SK-N-SH (cell line): Measurements from ENCODE around the gene TMEM62. TPM values are rescaled to one million over a fixed set of nuclear protein-coding genes. Genes with fewer than 3 reads are reported as not detected.

Source experiments
- CTCF ChIA-PET: fragments of 300-600, 350-600 bp; formaldehyde crosslinking; extraction: SDS; loops from one replicate; lab custom pipeline; 2021; lab: Yijun Ruan, JAX
- POLR2A ChIA-PET: fragments of 350-600 bp; sonication (Branson Sonifier 250); formaldehyde crosslinking; extraction: SDS; loops from one replicate; lab custom pipeline; 2020; ENCODE audit warnings: antibody characterized with exemption, inconsistent platforms; lab: Yijun Ruan, JAX
- DNase-seq: peaks from one replicate; pipeline ENCODE4 v3.0.0; 2012
- H2AFZ ChIP-seq: fragments of 200-600 bp; sonication (generic); 2 replicates; pipeline ENCODE4 v1.8.1; 2016; ENCODE audit warnings: antibody characterized with exemption, mild to moderate bottlenecking, low read depth
- H3F3A ChIP-seq: fragments of 200-600 bp; sonication (generic); replicated peaks from 2 replicates; pipeline ENCODE3; 2016; ENCODE audit warnings: antibody characterized with exemption, mild to moderate bottlenecking; ENCODE audit not compliant: insufficient read depth
- H3K27ac ChIP-seq, 2 experiments: fragments of 200-500 bp in 1 of 2; fragments of 200-600 bp in 1 of 2; sonication (Bioruptor generic) in 1 of 2; sonication (generic), shearing (Covaris generic) in 1 of 2; 2 replicates each; pipeline versions ENCODE4 v1.5.1 to v1.6.1; 2014 to 2016; ENCODE audit warnings: low read depth in 2 of 2, inconsistent platforms in 1 of 2, low read length in 1 of 2, mild to moderate bottlenecking in 1 of 2, mixed read lengths in 1 of 2
- H3K27me3 ChIP-seq: fragments of 200-600 bp; sonication (generic), shearing (Covaris generic); 2 replicates; pipeline ENCODE4 v1.6.1; 2016; ENCODE audit warnings: mixed run types; ENCODE audit not compliant: insufficient read depth
- H3K36me3 ChIP-seq, 2 experiments: fragments of 200-500 bp in 1 of 2; fragments of 200-600 bp in 1 of 2; sonication (Bioruptor generic) in 1 of 2; sonication (generic) in 1 of 2; replicated peaks in 1 of 2; 2 replicates each; pipeline versions ENCODE3 to v1.5.1; 2014 to 2016; ENCODE audit warnings: low read length in 1 of 2, mild to moderate bottlenecking in 1 of 2; ENCODE audit not compliant: insufficient read depth in 2 of 2, control insufficient read depth in 1 of 2
- H3K4me1 ChIP-seq, 2 experiments: fragments of 200-500 bp in 1 of 2; fragments of 200-600 bp in 1 of 2; sonication (Bioruptor generic) in 1 of 2; sonication (generic), shearing (Covaris generic) in 1 of 2; 2 replicates each; pipeline versions ENCODE4 v1.5.1 to v1.6.1; 2014 to 2016; ENCODE audit warnings: low read depth in 1 of 2, low read length in 1 of 2, mixed run types in 1 of 2; ENCODE audit not compliant: insufficient read depth in 2 of 2, control insufficient read depth in 1 of 2
- H3K4me2 ChIP-seq: fragments of 200-600 bp; sonication (generic), shearing (Covaris generic); 2 replicates; pipeline ENCODE4 v1.6.1; 2017; ENCODE audit warnings: mixed run types
- H3K4me3 ChIP-seq, 2 experiments: fragments of 200-500 bp in 1 of 2; fragments of 200-600 bp in 1 of 2; sonication (Bioruptor generic) in 1 of 2; sonication (generic), shearing (Covaris generic) in 1 of 2; 2 replicates each; pipeline versions ENCODE4 v1.5.1 to v1.8.1; 2014 to 2016; ENCODE audit warnings: low read depth in 2 of 2, inconsistent platforms in 1 of 2, low read length in 1 of 2, mild to moderate bottlenecking in 1 of 2, mixed read lengths in 1 of 2, moderate library complexity in 1 of 2
- H3K79me2 ChIP-seq: fragments of 200-600 bp; sonication (generic); 2 replicates; pipeline ENCODE4 v1.8.1; 2017; ENCODE audit warnings: mild to moderate bottlenecking; ENCODE audit not compliant: insufficient read depth
- H3K9ac ChIP-seq: fragments of 200-600 bp; sonication (generic); 2 replicates; pipeline ENCODE4 v1.6.1; 2017; ENCODE audit warnings: mixed run types
- H3K9me2 ChIP-seq: fragments of 200-600 bp; sonication (generic); 2 replicates; pipeline ENCODE4 v1.6.1; 2017; ENCODE audit warnings: mixed run types
- H3K9me3 ChIP-seq: fragments of 200-600 bp; sonication (generic); 2 replicates; pipeline ENCODE4 v1.6.1; 2017; ENCODE audit warnings: mixed run types, mild to moderate bottlenecking, moderate library complexity
- H4K20me1 ChIP-seq: fragments of 200-600 bp; sonication (generic); 2 replicates; pipeline ENCODE4 v1.6.1; 2017; ENCODE audit warnings: mild to moderate bottlenecking, mixed run types; ENCODE audit not compliant: insufficient read depth
- CTCF ChIP-seq: fragments of 200-600 bp; sonication (generic); IDR thresholded peaks from 2 replicates; pipeline ENCODE4 v1.6.1; 2017; ENCODE audit warnings: antibody characterized with exemption, mild to moderate bottlenecking, moderate library complexity
- ELF1 ChIP-seq: IDR thresholded peaks from 2 replicates; pipeline ENCODE4 v1.4.0; 2012
- EP300 ChIP-seq, 2 experiments: IDR thresholded peaks; 2 replicates each; pipeline versions ENCODE4 v1.4.0 to v1.6.1; 2012; ENCODE audit warnings: borderline replicate concordance in 1 of 2, low read depth in 1 of 2, low read length in 1 of 2
- EZH2phosphoT487 ChIP-seq: fragments of 200-600 bp; sonication (generic); IDR thresholded peaks from 2 replicates; pipeline ENCODE4 v1.6.1; 2017; ENCODE audit warnings: low read depth, mixed run types, mild to moderate bottlenecking, antibody characterized with exemption, moderate library complexity, borderline replicate concordance
- FOSL2 ChIP-seq: IDR thresholded peaks from 2 replicates; pipeline ENCODE4 v1.4.0; 2012; ENCODE audit warnings: low read depth, mild to moderate bottlenecking, moderate library complexity, borderline replicate concordance
- FOXJ3 ChIP-seq: sonication (generic); formaldehyde crosslinking; IDR thresholded peaks from 2 replicates; pipeline ENCODE4 v1.5.1; 2020; ENCODE audit warnings: mild to moderate bottlenecking, missing genetic modification reagents
- GATA2 ChIP-seq: sonication (generic); formaldehyde crosslinking; IDR thresholded peaks from 2 replicates; pipeline ENCODE4 v1.5.0; 2020; ENCODE audit warnings: mild to moderate bottlenecking, missing genetic modification reagents
- JUND ChIP-seq: IDR thresholded peaks from 2 replicates; pipeline ENCODE4 v1.4.0; 2012
- MAX ChIP-seq: IDR thresholded peaks from 2 replicates; pipeline ENCODE4 v1.4.0; 2012; ENCODE audit warnings: low read depth
- MXI1 ChIP-seq: IDR thresholded peaks from 2 replicates; pipeline ENCODE4 v1.6.1; 2012; ENCODE audit warnings: mild to moderate bottlenecking, low read depth, low read length, improper control_type of control experiment
- NFIC ChIP-seq: IDR thresholded peaks from 2 replicates; pipeline ENCODE4 v1.4.0; 2012; ENCODE audit warnings: borderline replicate concordance
- RAD21 ChIP-seq: IDR thresholded peaks from 2 replicates; pipeline ENCODE4 v1.6.1; 2012; ENCODE audit warnings: mild to moderate bottlenecking, low read length
- REST ChIP-seq: IDR thresholded peaks from 2 replicates; pipeline ENCODE4 v1.6.1; 2012; ENCODE audit warnings: mild to moderate bottlenecking, low read depth, low read length, moderate library complexity
- RXRA ChIP-seq: IDR thresholded peaks from 2 replicates; pipeline ENCODE4 v1.4.0; 2012; ENCODE audit warnings: low read depth, mild to moderate bottlenecking, borderline replicate concordance
- SMC3 ChIP-seq: IDR thresholded peaks from 2 replicates; pipeline ENCODE4 v1.6.1; 2012; ENCODE audit warnings: low read depth, low read length, improper control_type of control experiment
- TCF12 ChIP-seq: IDR thresholded peaks from 2 replicates; pipeline ENCODE4 v1.4.0; 2012
- USF1 ChIP-seq: IDR thresholded peaks from 2 replicates; pipeline ENCODE4 v1.4.0; 2012; ENCODE audit warnings: low read depth, borderline replicate concordance
- USF2 ChIP-seq: fragments of 150-350 bp; IDR thresholded peaks from 2 replicates; pipeline ENCODE4 v1.6.1; 2017; ENCODE audit warnings: antibody characterized with exemption, low read length, low read depth, borderline replicate concordance
- ZBTB33 ChIP-seq: IDR thresholded peaks from 2 replicates; pipeline ENCODE4 v1.4.0; 2012; ENCODE audit warnings: low read depth, borderline replicate concordance
- WGBS: methylation state at CpG from one replicate; pipeline ENCODE4 v1.1.6; 2017; ENCODE audit warnings: low lambda C conversion rate; 5-methylcytosine and 5-hydroxymethylcytosine counted together
- polyA plus RNA-seq, 3 experiments: library from polyadenylated mRNA; depleted of rRNA; stranded (reverse); fragments of >200 nt; gene quantifications; 2 replicates each; pipeline ENCODE4 v1.2.3, GENCODE V29; 2012

Gene TMEM62
- polyA plus RNA-seq, 1 of the 3 experiments (the other 2 are of a cell fraction), result 3.3 TPM

GRCh38 chr15:43210807-43211206, 77.4 kb downstream of the TMEM62 start (continued):
- TF ChIP-seq REST (no peak), FOSL2 (no peak), SMC3 (no peak), GATA2 (CRISPR knock-in tag) (no peak), RAD21 (no peak), EP300 (IDR thresholded peaks at IDR 0.05; ENCODE audit: borderline replicate concordance in 1 of 2, low read depth in 1 of 2, low read length in 1 of 2) (no peak), CTCF (no peak), RXRA (no peak), TCF12 (no peak)

- no peaks in the 10 kb centered on the region for H4K20me1 ChIP-seq
- no peaks in the 10 kb centered on the region for H3K9me3 ChIP-seq
- no peak overlapping the region for H3K9ac ChIP-seq
- H3K4me3 ChIP-seq, result no peak overlapping the region
- H2AFZ ChIP-seq, result no peak overlapping the region
- no peak for DNase-seq
- peaks cover 0 to 12% of the 10 kb centered on the region in 2 experiments; a peak in 1 of 4 replicates for H3K4me1 ChIP-seq
- 75% methylated on average over 2 of the region's 4 CpGs for WGBS
- H3K27me3 ChIP-seq, result peaks cover 5% of the 10 kb centered on the region; the same call in 1 of the 2 replicates
- H3K36me3 ChIP-seq, result no peaks in the 10 kb centered on the region
- ChIA-PET CTCF (interaction anchor here (0.6 to 11.9 kb wide), 6 partner anchors 14 to 131 kb away, joined by 3 to 70 read pairs (median 5); no protein-coding TSS in a partner anchor), POLR2A (no interaction called here)
- no peaks in the 10 kb centered on the region for H3F3A ChIP-seq
- H3K4me2 ChIP-seq, result no peak overlapping the region
- H3K79me2 ChIP-seq, result no peaks in the 10 kb centered on the region
- no peaks in the 10 kb centered on the region for H3K9me2 ChIP-seq
- H3K27ac ChIP-seq, result no peak overlapping the region
- TF ChIP-seq CTCF, result no peak
- no peak for TF ChIP-seq NFIC
- TF ChIP-seq MAX, result no peak
- no peak for TF ChIP-seq JUND
- TF ChIP-seq ELF1, result no peak
- no peak for TF ChIP-seq ZBTB33
- no peak for TF ChIP-seq EZH2phosphoT487
- TF ChIP-seq TCF12, result no peak
- no peak for TF ChIP-seq USF1
- TF ChIP-seq USF2, result no peak
- no peak for TF ChIP-seq RXRA
- no peak for TF ChIP-seq MXI1
- no peak for TF ChIP-seq FOXJ3 (CRISPR knock-in tag)
Measured at GRCh38 chr15:43211224-43211735, 77.9 kb downstream of the TMEM62 start.
